GM06990 (cell line): ENCODE measurements around the gene CHMP6.

ENCODE experiments used
- DNase-seq: peaks from one replicate; pipeline ENCODE4 v3.0.0-alpha.2; 2011; ENCODE audit not compliant: insufficient read length; ENCODE audit errors: extremely low read depth
- H3K27me3 ChIP-seq: replicated peaks from 2 replicates; pipeline ENCODE4 v1.6.0; 2011; ENCODE audit warnings: low read length; ENCODE audit not compliant: control insufficient read depth, insufficient read depth
- H3K36me3 ChIP-seq: 2 replicates; pipeline ENCODE4 v1.5.1; 2011; ENCODE audit warnings: low read length; ENCODE audit not compliant: control insufficient read depth, insufficient read depth
- H3K4me3 ChIP-seq: replicated peaks from 2 replicates; pipeline ENCODE4 v1.5.1; 2011; ENCODE audit warnings: low read depth, mild to moderate bottlenecking, control low read depth, low read length
- CTCF ChIP-seq: IDR thresholded peaks from 2 replicates; pipeline ENCODE4 v1.5.1; 2011; ENCODE audit warnings: low read length, control low read depth, mild to moderate bottlenecking, inconsistent platforms; ENCODE audit not compliant: insufficient read depth, poor library complexity, severe bottlenecking

The CHMP6 gene

GRCh38 chr17:80986816-80987475 lies 4.7 kb upstream of the CHMP6 start:
- DNase-seq: peak; percentile 6
- no peak for TF ChIP-seq CTCF

GRCh38 chr17:80987941-80988461 lies 3.6 kb upstream of the CHMP6 start:
- no peak overlapping the region for H3K4me3 ChIP-seq
- no peak for TF ChIP-seq CTCF
- DNase-seq: peak; percentile 5
- no peaks in the 10 kb centered on the region for H3K36me3 ChIP-seq
- H3K27me3 ChIP-seq: no peaks in the 10 kb centered on the region; the same call in 1 of the 2 replicates

More at GRCh38 chr17:80986816-80987475, 4.7 kb upstream of the CHMP6 start:
- no peak overlapping the region for H3K4me3 ChIP-seq
- H3K27me3 ChIP-seq: no peaks in the 10 kb centered on the region; the same call in 1 of the 2 replicates
- no peaks in the 10 kb centered on the region for H3K36me3 ChIP-seq

GRCh38 chr17:80989586-80989913 lies 2.1 kb upstream of the CHMP6 start:
- no peak for TF ChIP-seq CTCF
- H3K27me3 ChIP-seq: no peaks in the 10 kb centered on the region; the same call in 1 of the 2 replicates
- no peak overlapping the region for H3K4me3 ChIP-seq
- no peak for DNase-seq
- H3K36me3 ChIP-seq: no peaks in the 10 kb centered on the region

GRCh38 chr17:80990921-80991644 lies 558 bp upstream of the CHMP6 start:
- peak; percentile 13 for DNase-seq
- no peaks in the 10 kb centered on the region; the same call in 1 of the 2 replicates for H3K27me3 ChIP-seq
- H3K36me3 ChIP-seq: peaks cover 3% of the 10 kb centered on the region; the same call in 1 of the 2 replicates
- TF ChIP-seq CTCF: no peak
- H3K4me3 ChIP-seq: peak overlapping the region; percentile 73

GRCh38 chr17:80992077-80992947 lies 671 bp downstream of the CHMP6 start:
- no peak for DNase-seq

More at GRCh38 chr17:80992077-80992947, 671 bp downstream of the CHMP6 start:
- TF ChIP-seq CTCF: no peak
- Histone ChIP-seq H3K4me3 (peak overlapping the region; percentile 73), H3K27me3 (no peaks in the 10 kb centered on the region; the same call in 1 of the 2 replicates), H3K36me3 (peaks cover 7% of the 10 kb centered on the region)
